GM18858 (cell line): ENCODE results near the gene TMEM235.

ENCODE experiments used
- ATAC-seq: cut with Tn5 transposase; IDR thresholded peaks from one replicate; pipeline ENCODE4 v1.9.1; 2021; ENCODE audit not compliant: unreplicated experiment

The TMEM235 gene

DNA sequence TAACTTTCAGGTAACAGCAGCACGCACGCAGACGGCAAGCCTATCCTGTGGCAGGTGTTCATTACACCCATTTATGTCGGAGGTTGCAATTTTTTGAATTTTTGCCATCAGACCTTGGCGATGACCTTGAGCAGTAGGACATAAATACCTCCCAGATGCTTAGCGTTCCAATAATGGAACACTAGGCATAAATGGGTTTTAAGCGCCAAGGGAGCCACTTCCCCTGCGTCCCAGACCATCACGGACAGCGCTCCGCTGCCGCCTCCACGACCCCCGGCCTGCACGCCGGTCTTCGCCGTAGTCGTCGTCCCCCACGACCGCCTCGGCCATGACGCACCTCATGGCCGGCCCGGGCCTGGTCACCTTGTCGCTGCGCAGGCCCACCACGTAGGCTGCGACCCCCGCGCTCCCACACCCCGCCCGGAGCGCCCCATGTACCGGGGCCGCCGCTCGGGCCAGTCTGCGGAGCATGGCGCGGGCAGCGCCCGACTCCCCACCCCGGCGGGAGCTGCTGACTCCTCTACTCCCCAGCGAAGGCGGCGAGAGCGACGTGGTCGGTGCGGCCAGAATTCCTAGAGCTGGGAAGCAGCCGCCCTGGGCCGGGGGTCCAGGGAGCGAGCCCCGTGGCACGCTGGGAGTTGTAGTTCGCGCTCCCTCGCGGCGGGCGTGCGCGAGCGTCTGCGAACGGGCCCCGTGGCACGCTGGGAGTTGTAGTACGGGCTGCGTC lies 22.7 kb downstream of the TMEM235 start:
- ATAC-seq, result no peak

GRCh38 chr17:78255029-78255656 lies 23.7 kb downstream of the TMEM235 start:
- ATAC-seq, result no peak

DNA sequence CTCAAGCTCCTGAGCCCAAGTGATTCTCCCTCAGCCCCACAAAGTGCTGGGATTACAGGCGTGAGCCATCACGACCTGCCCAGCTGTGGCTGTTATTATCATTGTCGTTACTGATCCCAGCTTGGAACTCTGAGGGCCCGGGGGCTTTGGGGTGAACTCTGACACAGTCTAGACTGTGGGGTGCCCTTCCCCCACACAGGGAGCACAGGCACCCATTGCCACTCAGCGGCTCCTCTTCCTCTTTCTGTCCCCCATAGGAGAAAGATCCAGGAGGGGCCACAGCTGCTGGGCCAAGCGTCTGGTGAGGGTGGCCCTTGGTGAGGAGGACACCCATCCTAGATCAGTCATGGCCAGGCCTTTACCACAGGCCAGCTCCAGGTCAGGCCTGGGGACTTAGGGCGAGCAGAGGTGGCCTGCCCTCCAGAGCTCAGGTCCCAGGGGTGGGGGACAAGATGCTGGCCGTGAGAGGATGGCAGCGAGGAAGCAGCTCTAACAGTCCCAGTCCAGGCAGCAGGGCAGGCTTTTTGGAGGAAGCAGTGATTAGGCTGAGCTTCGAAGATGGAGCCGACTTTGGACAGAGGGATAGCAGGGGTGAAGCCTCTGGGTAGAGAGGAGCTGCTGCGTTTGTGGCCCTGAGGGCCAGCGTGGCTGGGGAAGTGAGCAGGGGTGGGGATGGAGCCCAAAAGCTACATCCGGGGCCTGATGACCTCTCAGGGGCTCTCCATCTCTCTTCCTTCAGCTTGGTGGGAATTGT lies 24.7 kb downstream of the TMEM235 start:
- no peak for ATAC-seq

DNA sequence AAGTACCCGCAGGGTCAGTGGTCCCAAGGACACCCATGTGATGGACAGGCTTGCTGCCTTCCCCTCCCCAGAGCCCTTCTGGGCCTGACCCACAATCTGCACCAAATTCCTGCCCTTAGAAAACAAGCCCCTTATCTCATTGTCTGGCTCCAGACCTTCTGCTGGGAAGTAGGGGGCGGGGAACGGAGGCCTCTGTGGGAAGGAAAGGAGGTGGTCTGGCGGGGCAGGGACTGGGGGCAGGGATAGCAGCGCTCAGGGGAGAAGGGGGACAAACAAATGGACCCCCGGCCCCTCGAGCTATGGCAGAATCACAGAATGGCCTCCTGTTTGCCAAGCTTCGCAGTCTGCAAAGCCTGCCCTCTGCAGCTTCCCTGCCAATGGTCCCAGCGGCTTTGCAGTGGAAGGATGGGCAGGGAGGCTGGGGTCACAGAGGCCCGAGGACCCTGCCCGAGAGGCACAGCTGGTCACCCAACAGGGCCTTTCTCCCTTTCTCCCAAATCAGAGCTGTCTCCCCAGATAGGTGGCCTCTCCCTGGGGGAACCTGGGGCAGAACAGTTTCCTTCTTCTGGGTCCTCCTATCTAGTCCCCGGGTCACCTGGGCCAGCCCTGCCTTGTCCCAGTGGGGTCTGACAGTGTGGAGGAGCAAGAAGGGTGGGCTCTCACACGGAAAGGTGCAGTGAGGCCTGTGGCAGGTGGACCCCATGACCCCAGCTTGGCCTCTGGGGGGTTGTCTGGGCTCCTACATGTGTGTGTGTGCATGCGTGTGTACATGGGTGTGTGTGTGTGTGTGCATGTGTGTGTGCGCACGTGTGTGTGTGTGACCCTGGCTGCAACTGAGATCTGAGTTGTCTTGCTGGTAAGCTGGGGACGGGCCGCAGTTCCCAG lies 25.5 kb downstream of the TMEM235 start:
- no peak for ATAC-seq

- ATAC-seq, result no peak
Observed at GRCh38 chr17:78257810-78258322, 26.4 kb downstream of the TMEM235 start.

DNA sequence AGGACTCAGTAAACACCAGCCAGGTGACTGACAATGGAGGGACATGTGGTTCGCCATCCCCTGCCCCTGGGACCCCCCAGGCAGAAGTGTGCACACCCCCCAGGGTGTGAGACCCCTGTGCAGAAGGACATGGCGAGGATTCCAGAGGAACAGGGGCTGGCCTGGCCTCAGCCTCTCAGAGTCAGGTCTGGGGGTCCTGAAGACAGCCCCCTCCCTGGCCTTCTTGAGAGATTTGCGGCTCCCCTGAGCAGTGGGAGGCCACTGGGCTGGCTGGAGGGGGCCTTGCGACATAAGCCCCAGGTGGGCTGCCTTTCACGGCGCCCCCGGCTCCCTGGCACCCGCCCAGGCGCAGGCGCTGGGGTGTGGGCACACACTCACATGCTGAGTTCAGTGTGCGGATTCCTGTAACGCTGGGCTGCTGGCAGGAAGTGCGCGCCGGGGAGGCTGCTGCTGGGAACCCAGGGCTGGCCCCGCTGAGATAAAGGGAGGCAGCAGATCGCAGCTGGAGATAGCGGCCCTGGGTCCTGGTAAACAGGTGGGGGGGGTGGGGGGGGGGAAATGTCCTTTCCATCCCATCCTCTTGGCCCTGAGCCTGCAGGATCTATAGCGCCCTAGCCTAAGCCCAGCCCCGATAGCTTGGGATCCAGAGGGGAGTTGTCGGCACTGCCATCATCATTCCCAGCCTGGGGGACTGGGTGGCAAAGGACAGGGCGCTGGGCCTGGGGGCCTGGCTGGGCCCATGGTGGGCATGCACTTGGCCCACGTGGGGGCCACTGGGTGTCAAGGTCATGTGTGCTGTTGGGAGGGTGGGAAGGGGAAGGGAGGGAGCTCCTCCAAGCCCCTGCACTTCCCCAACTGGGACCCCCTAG lies 27.1 kb downstream of the TMEM235 start:
- ATAC-seq, result no peak

DNA sequence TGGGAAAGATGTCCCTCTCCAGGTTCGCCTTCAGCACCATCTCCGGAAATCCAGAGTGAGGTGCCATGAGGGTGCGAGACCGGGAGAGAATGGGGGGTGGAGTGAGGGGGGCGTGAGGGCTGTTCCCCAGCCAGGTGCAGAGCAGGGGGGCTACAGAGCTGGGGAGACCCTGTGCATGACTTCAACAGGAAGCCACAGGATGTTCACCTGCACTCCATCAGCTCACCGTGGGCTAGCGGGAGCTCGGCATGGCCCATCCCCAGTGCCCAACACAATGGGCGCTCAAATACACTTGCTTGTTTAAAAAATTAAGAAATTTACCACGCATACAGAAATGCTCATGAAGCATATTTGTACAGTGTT lies 27.7 kb downstream of the TMEM235 start:
- no peak for ATAC-seq

DNA sequence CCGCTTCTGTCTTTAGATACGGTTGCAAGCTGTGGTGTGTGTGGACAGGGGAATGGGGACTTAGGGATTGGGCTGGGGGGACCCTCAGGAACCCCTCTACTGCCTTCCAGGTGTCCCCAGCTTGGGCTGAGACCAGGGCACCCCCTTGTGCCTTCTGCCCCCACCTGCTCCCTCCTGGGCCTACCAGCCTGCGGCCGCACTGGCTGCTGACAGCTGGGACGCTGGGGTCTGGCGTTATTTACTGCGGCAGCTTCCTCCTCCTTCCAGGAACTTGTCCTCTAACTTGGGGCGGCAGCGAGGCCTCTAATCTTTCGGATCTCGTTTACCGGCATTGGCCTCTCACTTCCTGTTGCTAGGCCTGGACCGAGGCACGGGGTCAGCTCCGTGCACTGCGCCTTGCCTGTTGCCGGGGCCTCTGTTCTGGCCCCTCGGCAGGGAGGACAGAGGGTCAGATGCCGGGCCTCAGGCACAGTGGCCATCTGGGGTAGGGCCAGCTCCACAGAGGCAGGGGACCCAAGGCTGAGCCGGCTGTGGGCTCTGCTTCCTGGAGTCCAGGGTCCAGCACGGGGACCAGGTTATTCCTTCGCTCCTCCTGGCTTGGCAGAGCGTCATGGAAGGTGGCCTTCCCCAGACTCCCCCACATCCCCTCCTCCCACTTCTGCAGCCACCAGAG lies 31.8 kb downstream of the TMEM235 start:
- ATAC-seq, result no peak

DNA sequence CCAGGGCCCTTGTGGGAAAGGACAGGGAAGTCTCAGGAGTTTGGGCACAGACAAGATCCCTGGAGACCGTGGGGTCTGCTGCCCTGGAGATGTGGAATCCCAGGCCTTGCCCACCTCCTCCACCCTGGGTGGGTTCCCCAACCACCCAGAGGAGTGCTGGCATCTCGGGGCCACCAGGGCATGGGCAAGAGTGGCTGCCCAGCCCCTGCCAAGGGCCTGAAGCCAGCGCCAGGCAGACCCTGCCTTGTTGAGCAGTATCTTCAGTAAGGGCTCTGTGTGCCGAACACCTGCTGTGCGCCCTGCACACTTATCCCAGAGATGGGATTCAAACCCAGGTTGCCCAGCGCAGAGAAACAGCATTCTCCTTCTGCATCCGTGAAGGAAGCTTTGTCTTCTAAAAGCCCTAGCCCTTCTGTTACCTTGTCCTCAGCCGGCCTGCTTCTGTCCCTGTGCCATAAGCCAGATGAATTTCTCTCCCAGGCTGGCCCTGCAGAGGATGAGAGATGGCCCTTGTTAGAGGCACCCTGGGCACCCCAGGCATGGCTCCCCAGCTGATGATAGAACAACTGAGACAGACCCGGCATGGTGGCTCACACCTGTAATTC lies 32.4 kb downstream of the TMEM235 start:
- no peak for ATAC-seq

DNA sequence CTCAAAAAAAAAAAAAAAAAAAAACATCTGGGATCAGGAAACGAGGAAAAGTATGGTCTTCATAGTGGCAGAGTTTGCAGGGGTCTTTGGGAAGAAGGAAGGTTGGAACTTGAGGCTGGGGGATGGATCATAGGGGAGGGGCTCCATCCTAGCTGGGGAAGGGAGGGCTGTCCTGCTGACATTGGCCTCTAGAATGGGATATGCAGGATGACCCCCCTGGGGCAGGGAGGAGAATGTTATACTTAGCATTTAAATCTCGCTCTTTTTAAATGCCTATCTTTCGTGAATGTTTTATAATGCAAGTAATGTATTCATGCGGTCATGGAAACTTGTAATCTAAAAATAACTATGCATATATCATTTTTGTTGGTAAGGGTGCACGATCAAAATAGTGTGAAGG lies 33.2 kb downstream of the TMEM235 start:
- no peak for ATAC-seq

GRCh38 chr17:78265121-78265520 lies 33.7 kb downstream of the TMEM235 start:
- ATAC-seq, result no peak

DNA sequence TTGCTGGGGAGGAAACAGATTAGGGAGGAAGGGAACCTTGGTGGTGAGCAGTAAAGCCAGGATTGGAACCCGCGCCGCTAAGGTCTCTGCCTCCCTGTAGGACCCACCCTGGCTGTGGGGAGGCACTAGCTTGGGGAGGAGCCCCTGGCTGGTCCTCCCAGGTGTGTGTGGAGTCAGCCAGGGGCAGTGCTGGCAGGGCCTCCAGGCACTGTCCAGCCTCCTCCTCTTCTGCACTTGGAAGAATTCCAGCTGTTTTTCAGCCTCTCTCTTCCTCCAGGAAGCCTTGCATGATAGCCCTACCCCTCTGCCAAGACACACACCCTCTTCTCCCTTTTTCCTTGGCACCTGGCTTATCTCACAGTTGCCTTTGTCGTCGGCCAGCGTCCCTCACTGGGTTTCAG lies 34.8 kb downstream of the TMEM235 start:
- no peak for ATAC-seq

GRCh38 chr17:78266771-78267170 lies 35.3 kb downstream of the TMEM235 start:
- no peak for ATAC-seq

DNA sequence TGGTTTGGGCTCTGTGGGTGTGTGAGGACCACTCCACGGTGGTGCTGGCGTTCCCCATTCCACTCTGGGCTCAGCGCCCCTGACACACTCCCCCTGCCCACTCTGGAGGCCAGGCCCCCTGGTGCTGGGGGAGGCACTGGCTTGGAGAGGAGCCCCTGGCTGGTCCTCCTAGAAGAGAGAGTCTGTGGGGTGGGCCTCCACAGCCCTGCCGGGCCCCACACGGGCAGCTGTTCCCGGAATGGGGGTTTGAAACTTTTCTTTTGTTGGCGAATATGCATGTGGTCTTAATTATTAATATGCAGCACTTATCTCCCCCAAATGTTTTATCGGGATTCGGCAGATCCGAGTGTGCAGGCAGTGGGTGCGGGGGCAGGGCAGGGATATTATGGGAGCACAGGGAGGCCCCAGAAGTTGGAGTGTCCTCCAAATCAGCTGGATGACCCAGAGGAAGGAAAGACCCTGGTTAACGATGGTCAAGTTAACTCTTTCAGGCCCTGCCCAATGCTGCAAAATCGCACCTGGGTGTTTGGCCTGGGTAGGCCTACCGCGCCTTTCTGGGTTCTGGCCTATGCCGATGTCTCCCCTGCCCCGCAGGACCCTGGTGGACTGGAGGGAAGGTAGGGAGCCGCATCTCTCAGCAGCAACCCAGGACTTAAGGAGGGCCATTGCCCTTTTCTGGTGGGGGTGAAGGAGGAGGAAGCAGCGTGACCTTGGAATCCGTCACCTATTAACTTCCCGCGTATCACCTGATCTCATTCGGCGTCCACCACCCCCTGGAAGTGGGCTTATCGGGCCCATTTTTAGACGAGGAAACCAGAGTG lies 36.0 kb downstream of the TMEM235 start:
- no peak for ATAC-seq

GRCh38 chr17:78268191-78268874 lies 36.9 kb downstream of the TMEM235 start:
- ATAC-seq, result no peak

GRCh38 chr17:78268951-78269905 lies 37.8 kb downstream of the TMEM235 start:
- no peak for ATAC-seq
